HEK293 (cell line): ENCODE data around the gene CYP2R1.

ENCODE experiments used
- CTCF ChIA-PET: fragments of 350-600 bp; formaldehyde crosslinking; extraction: SDS; loops from one replicate; lab custom pipeline; 2021; ENCODE audit warnings: antibody characterized with exemption; lab: Yijun Ruan, JAX
- POLR2A ChIA-PET: fragments of 300-600 bp; formaldehyde crosslinking; extraction: SDS; loops from one replicate; lab custom pipeline; 2020; ENCODE audit warnings: antibody characterized with exemption, inconsistent platforms; lab: Yijun Ruan, JAX
- H3K27ac ChIP-seq: fragments of 200-500 bp; sonication (Bioruptor generic); 2 replicates; pipeline ENCODE4 v1.5.1; 2014; ENCODE audit warnings: low read depth, low read length, control low read depth, inconsistent platforms; ENCODE audit errors: extremely low read depth
- H3K36me3 ChIP-seq, 2 experiments: fragments of 200-500 bp in 1 of 2; sonication (Bioruptor generic) in 1 of 2; 1 replicate in 1 of 2; 2 replicates in 1 of 2; pipeline ENCODE4 v1.5.1; 2014 to 2017; ENCODE audit warnings: inconsistent platforms in 2 of 2, low read length in 2 of 2; ENCODE audit not compliant: control insufficient read depth in 2 of 2, insufficient read depth in 1 of 2
- H3K4me1 ChIP-seq: fragments of 200-500 bp; sonication (Bioruptor generic); 2 replicates; pipeline ENCODE4 v1.5.1; 2014; ENCODE audit warnings: mild to moderate bottlenecking, low read length, inconsistent platforms; ENCODE audit not compliant: control insufficient read depth, insufficient read depth
- H3K4me3 ChIP-seq: 2 replicates; pipeline ENCODE4 v1.5.1; 2011; ENCODE audit warnings: low read depth, mild to moderate bottlenecking, control low read depth, low read length, moderate library complexity
- H3K9me3 ChIP-seq: fragments of 200-500 bp; sonication (Bioruptor generic); 2 replicates; pipeline ENCODE4 v1.5.1; 2014; ENCODE audit warnings: low read depth, low read length, inconsistent platforms; ENCODE audit not compliant: control insufficient read depth, insufficient read depth
- ATF2 ChIP-seq: fragments of 450-650 bp; formaldehyde crosslinking; IDR thresholded peaks from 2 replicates; pipeline ENCODE4 v1.5.1; 2016; ENCODE audit warnings: missing biosample characterization, missing genetic modification characterization, low read depth
- CTCF ChIP-seq: fragments of 450-650 bp; formaldehyde crosslinking; IDR thresholded peaks from 2 replicates; pipeline ENCODE4 v1.5.1; 2016; ENCODE audit warnings: missing biosample characterization, missing genetic modification characterization
- GLIS1 ChIP-seq: fragments of 450-650 bp; formaldehyde crosslinking; IDR thresholded peaks from 2 replicates; pipeline ENCODE4 v1.5.1; 2016; ENCODE audit warnings: missing biosample characterization, missing genetic modification characterization
- OVOL3 ChIP-seq: fragments of 450-650 bp; formaldehyde crosslinking; IDR thresholded peaks from 2 replicates; pipeline ENCODE4 v1.5.1; 2016; ENCODE audit warnings: missing biosample characterization, missing genetic modification characterization
- SALL2 ChIP-seq: fragments of 450-650 bp; formaldehyde crosslinking; IDR thresholded peaks from 2 replicates; pipeline ENCODE4 v1.5.0; 2017; ENCODE audit warnings: missing biosample characterization, mild to moderate bottlenecking, missing genetic modification characterization, borderline replicate concordance
- SCRT2 ChIP-seq: fragments of 450-650 bp; formaldehyde crosslinking; IDR thresholded peaks from 2 replicates; pipeline ENCODE4 v1.5.1; 2016; ENCODE audit warnings: missing biosample characterization, missing genetic modification characterization
- ZBTB17 ChIP-seq: fragments of 450-650 bp; formaldehyde crosslinking; IDR thresholded peaks from 2 replicates; pipeline ENCODE4 v1.5.1; 2016; ENCODE audit warnings: missing biosample characterization, missing genetic modification characterization
- ZBTB44 ChIP-seq: fragments of 450-650 bp; IDR thresholded peaks from 2 replicates; pipeline ENCODE4 v1.5.1; 2018; ENCODE audit warnings: missing biosample characterization, mild to moderate bottlenecking, missing genetic modification characterization
- ZNF2 ChIP-seq: fragments of 450-650 bp; formaldehyde crosslinking; IDR thresholded peaks from 2 replicates; pipeline ENCODE4 v1.5.1; 2016; ENCODE audit warnings: missing biosample characterization, missing genetic modification characterization
- ZNF23 ChIP-seq: fragments of 450-650 bp; formaldehyde crosslinking; IDR thresholded peaks from 2 replicates; pipeline ENCODE4 v1.5.1; 2016; ENCODE audit warnings: missing biosample characterization, missing genetic modification characterization, borderline replicate concordance
- ZNF366 ChIP-seq: fragments of 450-650 bp; formaldehyde crosslinking; conservative IDR thresholded peaks from 2 replicates; pipeline ENCODE4 v1.5.1; 2016; ENCODE audit warnings: missing biosample characterization, missing genetic modification characterization
- ZNF37A ChIP-seq: fragments of 450-650 bp; IDR thresholded peaks from 2 replicates; pipeline ENCODE4 v1.5.1; 2018; ENCODE audit warnings: missing biosample characterization, missing genetic modification characterization
- ZNF513 ChIP-seq: fragments of 450-650 bp; IDR thresholded peaks from 2 replicates; pipeline ENCODE4 v1.5.1; 2018; ENCODE audit warnings: missing biosample characterization, missing genetic modification characterization
- ZNF529 ChIP-seq: fragments of 450-650 bp; formaldehyde crosslinking; IDR thresholded peaks from 2 replicates; pipeline ENCODE4 v1.5.1; 2017; ENCODE audit warnings: missing genetic modification characterization, missing biosample characterization; ENCODE audit not compliant: insufficient replicate concordance
- ZNF555 ChIP-seq: fragments of 450-650 bp; formaldehyde crosslinking; conservative IDR thresholded peaks from 2 replicates; pipeline ENCODE4 v1.5.1; 2017; ENCODE audit warnings: missing biosample characterization, mild to moderate bottlenecking, missing genetic modification characterization, inconsistent platforms
- ZNF76 ChIP-seq: fragments of 450-650 bp; formaldehyde crosslinking; IDR thresholded peaks from 2 replicates; pipeline ENCODE4; 2016; ENCODE audit warnings: low read depth, missing biosample characterization, missing genetic modification characterization, borderline replicate concordance
- ZSCAN23 ChIP-seq: fragments of 450-650 bp; formaldehyde crosslinking; IDR thresholded peaks from 2 replicates; pipeline ENCODE4 v1.5.1; 2016; ENCODE audit warnings: missing biosample characterization, missing genetic modification characterization
- TF ChIP-seq, protein P1 (sequence below): fragments of 450-650 bp; formaldehyde crosslinking; IDR thresholded peaks from 2 replicates; pipeline ENCODE4 v1.5.0; 2017; ENCODE audit warnings: missing biosample characterization, missing genetic modification characterization, borderline replicate concordance
- TF ChIP-seq, protein P2 (sequence below): fragments of 450-650 bp; formaldehyde crosslinking; IDR thresholded peaks from 2 replicates; pipeline ENCODE4 v1.5.1; 2017; ENCODE audit warnings: missing biosample characterization, mild to moderate bottlenecking, missing genetic modification characterization, moderate library complexity

The CYP2R1 gene

GRCh38 chr11:14854057-14854456 lies 38.0 kb downstream of the CYP2R1 start:
- ChIA-PET POLR2A (no interaction called here), CTCF (interaction anchor here (1.0 kb wide), 1 partner anchor 62 kb away, joined by 4 read pairs; no protein-coding TSS in a partner anchor)
- Histone ChIP-seq H3K36me3 (no peaks in the 10 kb centered on the region), H3K27ac (no peak overlapping the region), H3K9me3 (no peaks in the 10 kb centered on the region), H3K4me3 (no peak overlapping the region), H3K4me1 (no peaks in the 10 kb centered on the region)
- TF ChIP-seq SALL2 (tag by site-specific recombination) (no peak), ZNF529 (no peak), GLIS1 (no peak), ZNF23 (tag by site-specific recombination) (no peak), ZNF37A (tag by site-specific recombination) (no peak), ZNF2 (tag by site-specific recombination) (no peak), ZNF76 (tag by site-specific recombination) (no peak), OVOL3 (tag by site-specific recombination) (no peak), CTCF (tag by site-specific recombination) (no peak), ATF2 (tag by site-specific recombination) (no peak)

DNA sequence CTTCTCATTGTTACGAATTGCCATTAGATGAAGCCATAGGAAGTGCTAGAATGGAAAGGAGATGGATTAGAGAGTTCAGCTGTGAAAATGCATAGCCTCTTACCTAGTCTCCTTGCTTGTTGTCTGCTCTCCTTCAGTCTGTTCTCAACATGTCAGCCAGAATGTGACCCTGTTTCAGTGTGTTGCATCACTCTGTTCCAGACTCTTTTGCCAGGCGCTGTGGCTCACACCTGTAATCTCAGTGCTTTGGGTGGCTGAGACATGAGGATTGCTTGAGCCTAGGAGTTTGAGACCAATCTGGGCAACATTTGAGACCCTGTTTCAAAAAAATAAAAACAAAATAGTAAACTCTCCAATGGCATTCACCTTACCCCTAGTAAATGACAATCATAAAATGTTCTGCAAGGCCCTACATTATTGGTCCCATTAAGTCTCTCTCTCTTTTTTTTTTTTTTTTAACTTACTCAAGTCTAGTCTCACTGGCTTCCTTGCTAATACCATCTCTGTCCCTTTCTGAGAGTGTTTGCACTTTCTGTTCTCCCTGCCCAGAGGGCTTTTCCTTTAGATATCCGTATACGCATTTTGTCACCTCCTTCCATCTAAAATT lies 39.4 kb downstream of the CYP2R1 start:
- POLR2A ChIA-PET = no interaction called here
- CTCF ChIA-PET = no interaction called here
- Histone ChIP-seq H3K27ac (no peak overlapping the region), H3K4me3 (no peak overlapping the region), H3K4me1 (no peaks in the 10 kb centered on the region), H3K9me3 (no peaks in the 10 kb centered on the region), H3K36me3 (no peaks in the 10 kb centered on the region)
- TF ChIP-seq ZBTB44 (tag by site-specific recombination) = no peak
- no peak for TF ChIP-seq ZSCAN23 (tag by site-specific recombination)
- TF ChIP-seq ZNF366 (tag by site-specific recombination) = no peak
- peak; percentile 54 for TF ChIP-seq SCRT2 (tag by site-specific recombination)
- no peak for TF ChIP-seq ZNF513 (tag by site-specific recombination)
- no peak for TF ChIP-seq ZNF555 (tag by site-specific recombination)
- TF ChIP-seq, protein P1, sequence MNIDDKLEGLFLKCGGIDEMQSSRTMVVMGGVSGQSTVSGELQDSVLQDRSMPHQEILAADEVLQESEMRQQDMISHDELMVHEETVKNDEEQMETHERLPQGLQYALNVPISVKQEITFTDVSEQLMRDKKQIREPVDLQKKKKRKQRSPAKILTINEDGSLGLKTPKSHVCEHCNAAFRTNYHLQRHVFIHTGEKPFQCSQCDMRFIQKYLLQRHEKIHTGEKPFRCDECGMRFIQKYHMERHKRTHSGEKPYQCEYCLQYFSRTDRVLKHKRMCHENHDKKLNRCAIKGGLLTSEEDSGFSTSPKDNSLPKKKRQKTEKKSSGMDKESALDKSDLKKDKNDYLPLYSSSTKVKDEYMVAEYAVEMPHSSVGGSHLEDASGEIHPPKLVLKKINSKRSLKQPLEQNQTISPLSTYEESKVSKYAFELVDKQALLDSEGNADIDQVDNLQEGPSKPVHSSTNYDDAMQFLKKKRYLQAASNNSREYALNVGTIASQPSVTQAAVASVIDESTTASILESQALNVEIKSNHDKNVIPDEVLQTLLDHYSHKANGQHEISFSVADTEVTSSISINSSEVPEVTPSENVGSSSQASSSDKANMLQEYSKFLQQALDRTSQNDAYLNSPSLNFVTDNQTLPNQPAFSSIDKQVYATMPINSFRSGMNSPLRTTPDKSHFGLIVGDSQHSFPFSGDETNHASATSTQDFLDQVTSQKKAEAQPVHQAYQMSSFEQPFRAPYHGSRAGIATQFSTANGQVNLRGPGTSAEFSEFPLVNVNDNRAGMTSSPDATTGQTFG (tag by site-specific recombination) = no peak
- peak; percentile 70 for TF ChIP-seq ZBTB17 (tag by site-specific recombination)
- TF ChIP-seq, protein P2, sequence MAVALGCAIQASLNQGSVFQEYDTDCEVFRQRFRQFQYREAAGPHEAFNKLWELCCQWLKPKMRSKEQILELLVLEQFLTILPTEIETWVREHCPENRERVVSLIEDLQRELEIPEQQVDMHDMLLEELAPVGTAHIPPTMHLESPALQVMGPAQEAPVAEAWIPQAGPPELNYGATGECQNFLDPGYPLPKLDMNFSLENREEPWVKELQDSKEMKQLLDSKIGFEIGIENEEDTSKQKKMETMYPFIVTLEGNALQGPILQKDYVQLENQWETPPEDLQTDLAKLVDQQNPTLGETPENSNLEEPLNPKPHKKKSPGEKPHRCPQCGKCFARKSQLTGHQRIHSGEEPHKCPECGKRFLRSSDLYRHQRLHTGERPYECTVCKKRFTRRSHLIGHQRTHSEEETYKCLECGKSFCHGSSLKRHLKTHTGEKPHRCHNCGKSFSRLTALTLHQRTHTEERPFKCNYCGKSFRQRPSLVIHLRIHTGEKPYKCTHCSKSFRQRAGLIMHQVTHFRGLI (tag by site-specific recombination) = no peak
